Measurements from ENCODE around the gene EIF3D.

EIF3D gene

GRCh38 chr22:36464715-36465231 lies 64.2 kb downstream of the EIF3D start:
- no peak for DNase-seq

GRCh38 chr22:36463783-36464184 lies 65.2 kb downstream of the EIF3D start:
- no peak for DNase-seq

GRCh38 chr22:36461665-36462649 lies 67.0 kb downstream of the EIF3D start:
- peak; percentile 12 for DNase-seq

All from NCI-H82 (cell line).